Right cardiac atrium (tissue), 5 donors: ENCODE data around the gene PPARGC1A. TPM values are rescaled to one million over a fixed set of nuclear protein-coding genes. Genes with fewer than 3 reads are reported as not detected.
A peak's percentile ranks its signal among the peaks of the same experiment; 100 is the strongest.

Experiments
- ATAC-seq, 2 donors: fragments of 200-7000 bp; cut with Tn5 transposase; one replicate each; pipeline versions ENCODE4 v1.8.0 to v1.9.1; 2020; ENCODE audit warnings: moderate library complexity in 2 of 2, mild to moderate bottlenecking in 1 of 2
- DNase-seq, 3 donors: peaks; one replicate each; pipeline ENCODE4 v3.0.0-alpha.2; 2020
- H3K27ac ChIP-seq: one replicate; pipeline ENCODE4 v1.5.1; 2013; ENCODE audit warnings: mild to moderate bottlenecking, low read length, control low read depth, moderate library complexity
- H3K27me3 ChIP-seq: one replicate; pipeline ENCODE4 v1.6.1; 2013; ENCODE audit not compliant: control insufficient read depth, insufficient read depth
- H3K4me1 ChIP-seq: one replicate; pipeline ENCODE4 v1.6.1; 2013; ENCODE audit warnings: low read length; ENCODE audit not compliant: control insufficient read depth, insufficient read depth
- H3K4me3 ChIP-seq: one replicate; pipeline ENCODE4 v1.5.1; 2013; ENCODE audit warnings: low read length, control low read depth
- H3K9me3 ChIP-seq: one replicate; pipeline ENCODE4 v1.6.1; 2013; ENCODE audit warnings: low read length; ENCODE audit not compliant: control insufficient read depth
- WGBS: extraction: QIAGEN DNeasy Blood & Tissue Kit; methylation state at CpG from one replicate; pipeline ENCODE4 v1.1.7; 2013; 5-methylcytosine and 5-hydroxymethylcytosine counted together
- intact Hi-C, 4 donors: fragments of 100-400 bp; cut with DNase I; formaldehyde crosslinking; loops; one replicate each; pipeline versions ENCODE4 v1.11.0 to v1.14.0; 2022 to 2023
- polyA plus RNA-seq: library from polyadenylated mRNA; stranded (reverse); fragments of 200-250 nt; gene quantifications from one replicate; pipeline ENCODE4 v1.2.3, GENCODE V29; 2013
- total RNA-seq, 4 donors: library from RNA; stranded (reverse); fragmentation: NEBNext Ultra II Directional; extraction: Animal tissue kit (Norgen Biotek cat#: 25700); gene quantifications; one replicate each; pipeline ENCODE4 v1.2.1, GENCODE V29; 2021
- donor health status: healthy with polysubstance abuse.
- donor health status: DM: no; HTN: yes; CAD: no.
- donor health status: DM: no; HTN: no; CAD: no.
- donor health status: DM: no; HTN: yes; CAD: no; lungs with severe emphysema.
- donor health status: DM: yes; HTN: yes; CAD: no.

The PPARGC1A gene
- total and polyA plus RNA-seq, 5 donors, result 22.2 to 130 (median 77.1) TPM

- ATAC-seq, result peak; percentile 54 to 59
- no peak overlapping the region for H3K27ac ChIP-seq
- 30% methylated on average over 5 of the region's 5 CpGs for WGBS
Observed at GRCh38 chr4:23805450-23805851, 84.4 kb downstream of the PPARGC1A start.

GRCh38 chr4:23789762-23790161 lies 100.1 kb downstream of the PPARGC1A start:
- H3K4me1 ChIP-seq, result no peaks in the 10 kb centered on the region
- ATAC-seq, result peak; percentile 74 to 90
- no peaks in the 10 kb centered on the region for H3K9me3 ChIP-seq
- no peaks in the 10 kb centered on the region for H3K27me3 ChIP-seq
- peak; percentile 56 to 76 (median 63) for DNase-seq
- WGBS, result 38% methylated on average over 5 of the region's 5 CpGs
- no peak overlapping the region for H3K4me3 ChIP-seq
- intact Hi-C loops, result no loop called here
- no peak overlapping the region for H3K27ac ChIP-seq

More at GRCh38 chr4:23805450-23805851, 84.4 kb downstream of the PPARGC1A start:
- DNase-seq, result no peak
- Histone ChIP-seq H3K9me3 (no peaks in the 10 kb centered on the region), H3K4me3 (no peak overlapping the region), H3K4me1 (no peaks in the 10 kb centered on the region), H3K27me3 (no peaks in the 10 kb centered on the region)
- intact Hi-C loops, result no loop called here

- DNase-seq, result no peak
- intact Hi-C loops, result no loop called here
- Histone ChIP-seq H3K4me1 (no peaks in the 10 kb centered on the region), H3K27me3 (no peaks in the 10 kb centered on the region), H3K4me3 (no peak overlapping the region), H3K9me3 (no peaks in the 10 kb centered on the region), H3K27ac (peak overlapping the region; percentile 71)
- ATAC-seq, result peak; percentile 58 to 65
- WGBS, result 38% methylated on average over 5 of the region's 5 CpGs
Observed at GRCh38 chr4:23788460-23788859, 101.4 kb downstream of the PPARGC1A start.

DNA sequence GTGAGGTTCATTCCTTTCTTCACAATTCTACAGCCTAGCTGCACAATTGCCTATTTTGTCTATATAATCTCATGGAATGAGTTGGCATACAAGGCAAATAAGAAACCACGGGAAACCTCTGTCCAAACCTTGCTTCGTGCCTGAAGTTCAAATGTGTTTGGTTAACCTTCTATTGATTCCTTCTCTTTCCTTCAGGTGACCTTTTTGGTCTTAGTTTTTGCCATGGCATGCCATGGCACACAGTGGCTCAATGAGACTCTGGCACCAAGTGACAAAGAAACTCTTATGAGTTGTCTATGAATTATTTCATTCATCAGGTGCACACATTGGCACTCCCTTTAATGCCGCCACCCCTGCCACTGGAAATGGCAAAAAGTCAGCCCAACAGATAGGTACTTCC lies 101.8 kb downstream of the PPARGC1A start:
- H3K27me3 ChIP-seq, result no peaks in the 10 kb centered on the region
- H3K4me3 ChIP-seq, result no peak overlapping the region
- DNase-seq, result peak in 1 of 3 donors; percentile 37
- no peak for ATAC-seq
- H3K4me1 ChIP-seq, result no peaks in the 10 kb centered on the region
- no peaks in the 10 kb centered on the region for H3K9me3 ChIP-seq
- H3K27ac ChIP-seq, result peak overlapping the region; percentile 71
- intact Hi-C loops, result no loop called here
- 88% methylated on average over 3 of the region's 3 CpGs for WGBS

GRCh38 chr4:23782778-23783437 lies 106.9 kb downstream of the PPARGC1A start:
- Histone ChIP-seq H3K4me3 (no peak overlapping the region), H3K27ac (no peak overlapping the region), H3K27me3 (no peaks in the 10 kb centered on the region), H3K4me1 (no peaks in the 10 kb centered on the region), H3K9me3 (no peaks in the 10 kb centered on the region)
- intact Hi-C loops, result no loop called here
- 65% methylated on average over 6 of the region's 6 CpGs for WGBS
- no peak for ATAC-seq
- DNase-seq, result no peak

- H3K27me3 ChIP-seq, result no peaks in the 10 kb centered on the region
- H3K4me3 ChIP-seq, result no peak overlapping the region
- H3K9me3 ChIP-seq, result no peaks in the 10 kb centered on the region
- no peak for DNase-seq
- no peak overlapping the region for H3K27ac ChIP-seq
- H3K4me1 ChIP-seq, result no peaks in the 10 kb centered on the region
- WGBS, result 72% methylated on average over 7 of the region's 7 CpGs
- no peak for ATAC-seq
- intact Hi-C loops, result no loop called here
Observed at GRCh38 chr4:23779839-23780238, 110.0 kb downstream of the PPARGC1A start.

DNA sequence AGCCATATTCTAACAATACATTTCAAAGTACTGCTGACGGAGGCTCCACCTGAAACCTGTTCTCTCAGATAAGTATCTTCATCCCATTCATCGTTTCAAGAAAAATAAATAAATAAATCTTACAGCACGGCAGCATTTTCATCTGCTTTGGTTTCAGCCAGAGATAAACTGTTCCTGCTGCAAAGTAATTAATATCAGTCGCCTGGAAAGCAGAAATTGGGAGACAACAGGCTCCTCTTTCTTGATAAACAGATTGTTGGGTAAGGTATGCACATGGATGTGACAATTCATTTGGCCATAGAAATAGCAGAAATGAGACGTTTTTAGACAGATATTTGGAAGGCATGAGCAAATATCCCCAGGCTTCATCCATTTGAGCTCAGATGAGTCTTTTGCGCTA lies 110.4 kb downstream of the PPARGC1A start:
- intact Hi-C loops, result no loop called here
- DNase-seq (no peak), ATAC-seq (no peak)
- H3K9me3 ChIP-seq, result no peaks in the 10 kb centered on the region
- H3K4me3 ChIP-seq, result no peak overlapping the region
- no peak overlapping the region for H3K27ac ChIP-seq
- H3K27me3 ChIP-seq, result no peaks in the 10 kb centered on the region
- 66% methylated on average over 6 of the region's 6 CpGs for WGBS
- no peaks in the 10 kb centered on the region for H3K4me1 ChIP-seq

GRCh38 chr4:23775694-23776093 lies 114.2 kb downstream of the PPARGC1A start:
- Histone ChIP-seq H3K27me3 (no peaks in the 10 kb centered on the region), H3K27ac (no peak overlapping the region), H3K4me3 (no peak overlapping the region), H3K9me3 (no peaks in the 10 kb centered on the region), H3K4me1 (no peaks in the 10 kb centered on the region)
- DNase-seq (no peak), ATAC-seq (no peak)
- intact Hi-C loops, result no loop called here

DNA sequence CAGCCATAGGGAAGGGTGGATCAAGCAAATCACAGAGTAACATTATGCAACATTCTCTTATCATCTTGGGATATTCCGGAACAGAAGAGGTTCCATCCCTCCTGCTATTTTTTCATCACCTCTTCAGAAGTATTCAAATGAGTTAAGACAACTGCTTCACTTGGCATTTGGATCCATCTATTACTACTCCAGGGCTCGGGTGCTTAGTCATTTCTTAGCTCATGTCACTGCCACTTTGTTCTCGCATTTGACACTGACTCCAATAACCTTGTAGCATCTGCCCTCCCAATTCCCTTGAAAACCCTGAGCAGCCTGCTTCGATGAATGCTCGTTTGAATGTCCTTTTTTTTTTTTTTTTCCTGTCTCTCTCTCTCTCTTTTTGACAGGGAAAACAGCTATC lies 114.9 kb downstream of the PPARGC1A start:
- Histone ChIP-seq H3K27ac (peak overlapping the region; percentile 34), H3K4me1 (no peaks in the 10 kb centered on the region), H3K27me3 (no peaks in the 10 kb centered on the region), H3K9me3 (no peaks in the 10 kb centered on the region), H3K4me3 (no peak overlapping the region)
- intact Hi-C loops, result no loop called here
- WGBS, result 31% methylated on average over 5 of the region's 5 CpGs
- DNase-seq, result no peak
- ATAC-seq, result peak in 1 of 2 donors; percentile 46

DNA sequence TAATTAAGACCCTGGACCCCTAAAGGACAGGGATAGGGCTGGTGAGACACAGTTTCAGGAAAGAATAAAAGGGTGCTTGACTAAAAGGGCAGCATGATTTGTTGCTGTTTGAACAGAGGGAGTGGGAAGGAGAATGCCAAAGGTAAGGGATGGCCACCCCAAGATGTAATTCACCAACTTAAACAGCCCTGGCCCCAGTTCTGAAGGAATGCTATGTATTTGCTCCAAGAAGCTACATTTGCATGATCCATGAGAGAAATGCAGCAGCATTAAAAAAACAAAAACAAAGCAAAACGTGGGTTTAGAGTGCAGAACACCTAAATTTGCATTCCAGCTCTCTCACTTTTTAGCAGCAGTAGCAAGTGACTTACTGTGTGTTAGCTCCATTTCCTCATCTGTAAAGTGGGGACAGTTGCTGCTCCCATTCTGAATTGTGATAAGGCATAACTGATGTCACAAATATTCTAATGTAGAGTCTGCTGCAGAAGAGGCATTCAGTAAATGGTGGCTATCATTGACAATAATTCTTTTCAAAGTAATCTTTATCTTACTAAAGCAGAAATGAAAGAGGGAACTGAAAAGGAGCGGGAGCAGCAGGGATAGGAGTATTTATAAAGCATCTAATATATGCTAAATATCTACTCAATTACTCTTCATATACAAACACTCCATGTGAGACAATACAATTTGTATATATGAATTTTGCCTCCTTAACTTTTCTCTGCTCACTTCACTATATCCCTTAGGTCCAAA lies 115.8 kb downstream of the PPARGC1A start:
- Histone ChIP-seq H3K4me3 (no peak overlapping the region), H3K4me1 (no peaks in the 10 kb centered on the region), H3K27me3 (no peaks in the 10 kb centered on the region), H3K9me3 (no peaks in the 10 kb centered on the region), H3K27ac (no peak overlapping the region)
- no peak for ATAC-seq
- intact Hi-C loops, result no loop called here
- no peak for DNase-seq
- WGBS, result 65% methylated on average over 2 of the region's 2 CpGs

GRCh38 chr4:23770011-23770410 lies 119.8 kb downstream of the PPARGC1A start:
- intact Hi-C loops, result no loop called here
- H3K27me3 ChIP-seq, result no peaks in the 10 kb centered on the region
- ATAC-seq, result no peak

More at GRCh38 chr4:23770011-23770410, 119.8 kb downstream of the PPARGC1A start:
- no peak for DNase-seq
- Histone ChIP-seq H3K27ac (no peak overlapping the region), H3K4me3 (no peak overlapping the region), H3K9me3 (no peaks in the 10 kb centered on the region), H3K4me1 (no peaks in the 10 kb centered on the region)
- 65% methylated on average over 1 of the region's 1 CpG for WGBS
